OCI-LY3 (cell line): ENCODE results near the gene FAM53A.

Experiments
- CTCF ChIP-seq: fragments of 200-600, 300-600 bp; sonication (generic); IDR thresholded peaks from 2 replicates; pipeline ENCODE4 v1.5.1; 2014; ENCODE audit warnings: antibody characterized with exemption, low read length, low read depth
- EZH2phosphoT487 ChIP-seq: fragments of 200-600 bp; shearing (Covaris generic); IDR thresholded peaks from 2 replicates; pipeline ENCODE4 v1.6.1; 2018; ENCODE audit warnings: antibody characterized with exemption, mixed run types, low read depth

DNA sequence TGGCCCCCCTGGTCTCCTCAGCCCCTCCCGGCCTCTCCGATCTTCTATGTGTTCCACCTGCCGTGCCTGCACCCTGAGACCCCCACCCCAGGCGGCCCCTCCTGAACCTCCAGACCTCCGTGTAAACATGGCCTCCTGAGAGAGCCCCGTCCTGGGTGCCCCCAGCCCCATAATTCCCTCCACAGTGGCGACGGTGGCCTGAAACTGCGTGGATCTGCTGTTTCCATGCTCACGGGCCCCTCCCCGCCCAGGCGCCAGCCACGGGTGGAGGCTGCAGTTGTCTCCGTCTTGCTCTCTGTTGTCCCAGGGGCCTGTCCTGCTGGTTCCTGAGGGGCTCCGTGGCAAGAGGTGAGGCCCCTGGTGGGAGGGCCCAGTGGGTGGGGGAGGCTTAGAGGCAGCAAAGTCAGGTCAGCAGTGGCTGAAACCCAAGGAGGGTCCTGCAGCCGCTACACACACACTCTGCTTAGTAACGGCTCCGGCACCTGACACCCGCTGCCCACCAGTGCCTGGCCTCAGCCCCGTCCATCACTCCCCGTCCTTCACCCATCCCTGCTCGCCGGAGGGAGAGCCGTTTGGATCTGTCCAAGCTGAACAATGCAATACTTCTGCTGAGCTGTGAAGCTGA is 75.8 kb downstream of the FAM53A start:
- TF ChIP-seq CTCF (no peak), EZH2phosphoT487 (no peak)
